ENCODE data around the gene SLC17A9. TPM values are rescaled to one million over a fixed set of nuclear protein-coding genes. Genes with fewer than 3 reads are reported as not detected.
A peak's percentile ranks its signal among the peaks of the same experiment; 100 is the strongest.

The SLC17A9 gene
- total RNA-seq, 2 donors from 2014 or later, result 10.2 to 11.8 TPM

DNA sequence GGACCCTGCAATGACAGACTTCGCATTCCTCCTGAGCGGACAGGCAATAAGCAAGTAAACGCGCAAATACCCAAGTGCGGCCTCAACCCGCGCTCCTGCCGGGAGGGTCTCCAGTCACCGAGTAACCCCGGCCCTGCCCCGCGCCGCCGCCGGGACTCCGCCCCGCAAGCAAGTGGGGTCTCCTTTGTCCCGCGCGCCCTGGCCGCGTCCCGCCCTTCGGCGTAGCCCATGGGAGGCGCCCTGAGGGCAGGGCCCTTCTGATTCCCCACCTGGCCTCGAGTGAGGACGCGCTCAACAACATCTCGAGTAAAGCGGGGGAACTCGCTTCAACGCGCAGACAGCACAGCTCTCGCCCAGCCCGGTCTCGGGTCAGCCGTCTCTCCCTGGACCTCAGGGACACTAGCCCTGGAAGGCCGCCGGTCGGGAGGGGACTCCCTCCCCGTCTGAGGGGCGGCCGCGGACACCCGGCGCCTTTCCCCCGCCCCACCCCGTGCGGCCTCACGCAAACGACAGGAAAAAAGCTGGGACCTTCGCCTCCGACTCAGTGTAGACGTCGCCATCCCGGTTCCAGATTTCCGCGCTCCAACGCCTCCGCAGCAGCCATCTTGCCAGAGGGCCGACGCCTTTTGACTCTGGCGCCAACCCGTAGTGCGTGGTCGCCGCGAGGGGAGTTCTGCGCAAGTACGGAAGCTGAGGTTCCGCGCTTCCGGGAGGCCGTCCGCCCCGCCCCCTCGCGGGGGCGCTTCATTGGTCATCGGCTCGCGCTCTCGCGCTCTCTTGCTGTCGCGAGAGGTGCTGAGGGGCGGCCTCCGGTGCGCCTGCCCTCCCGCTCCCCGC lies 15.0 kb upstream of the SLC17A9 start:
- H3K27me3 Mint-ChIP-seq (ENCODE audit: low read depth), result no peaks in the 10 kb centered on the region
- peak overlapping the region; percentile 93 for H3K27ac Mint-ChIP-seq
- no peaks in the 10 kb centered on the region for H3K9me3 Mint-ChIP-seq
- H3K4me1 Mint-ChIP-seq (ENCODE audit: low read depth), result peaks cover 28% of the 10 kb centered on the region
- H3K4me3 Mint-ChIP-seq, result no peak overlapping the region
- H3K36me3 Mint-ChIP-seq (ENCODE audit: insufficient read depth in 2 of 2), result peaks cover 7 to 11% of the 10 kb centered on the region in 2 donors
- ATAC-seq (replicated peaks in 1 of 2) (peak; percentile 91 to 92), DNase-seq (peak; percentile 97 to 98)

DNA sequence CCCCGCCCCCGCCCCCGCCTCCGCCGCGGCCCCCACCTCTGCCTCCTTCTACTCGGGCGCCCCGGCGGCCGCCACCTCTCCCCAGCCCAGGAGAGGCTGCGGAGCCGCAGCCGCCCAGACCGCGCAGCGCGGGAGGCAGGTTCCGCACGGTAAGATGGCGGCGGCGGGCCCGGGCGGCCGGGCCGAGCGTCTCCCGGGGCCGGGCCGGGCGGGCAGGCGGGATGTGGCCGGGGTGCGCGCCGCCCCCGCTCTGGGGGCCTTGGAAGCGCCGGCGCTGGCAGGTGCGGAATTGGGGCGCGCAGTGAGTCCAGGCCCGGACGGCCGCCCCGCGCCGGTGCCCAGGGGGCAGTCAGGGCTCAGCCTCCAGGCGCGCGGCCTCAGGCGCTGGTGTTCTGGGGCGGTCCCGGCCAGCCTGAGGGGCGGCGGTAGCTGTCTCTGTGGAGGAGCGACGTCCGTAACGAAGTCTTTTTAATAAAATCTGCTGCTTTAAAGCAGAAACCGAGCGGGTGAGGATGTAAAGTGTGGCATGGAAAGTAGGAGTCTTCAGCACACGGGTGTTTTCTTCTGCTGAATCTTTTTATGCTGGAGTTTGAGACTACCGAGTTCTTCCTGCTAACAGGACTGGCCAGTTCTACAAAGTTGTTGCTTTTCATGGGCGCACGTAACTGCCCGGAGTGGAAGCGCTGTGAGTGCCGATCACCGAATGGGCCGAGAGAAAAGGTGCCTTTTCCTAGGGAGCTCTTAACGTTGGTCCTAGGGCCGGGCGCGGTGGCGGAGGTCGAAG lies 14.2 kb upstream of the SLC17A9 start, which contains the start of gene GID8:
Gene GID8 (plus strand): TSS at position 43 of the 784 bp plus-strand sequence. CDS start 3,356 bp downstream, outside the sequence.
- Mint-ChIP-seq H3K27ac (peak within 1 kb of the TSS; percentile 99), H3K36me3 (ENCODE audit: insufficient read depth in 2 of 2) (peaks cover 7 to 16% of the 10 kb centered on the region in 2 donors), H3K4me1 (ENCODE audit: low read depth) (peaks cover 28% of the 10 kb centered on the region), H3K4me3 (peak within 1 kb of the TSS; percentile 91 to 98), H3K9me3 (no peaks in the 10 kb centered on the region), H3K27me3 (ENCODE audit: low read depth) (no peaks in the 10 kb centered on the region)
- DNase-seq (peak; percentile 60 to 68), ATAC-seq (replicated peaks in 1 of 2) (peak; percentile 61 to 65)

DNA sequence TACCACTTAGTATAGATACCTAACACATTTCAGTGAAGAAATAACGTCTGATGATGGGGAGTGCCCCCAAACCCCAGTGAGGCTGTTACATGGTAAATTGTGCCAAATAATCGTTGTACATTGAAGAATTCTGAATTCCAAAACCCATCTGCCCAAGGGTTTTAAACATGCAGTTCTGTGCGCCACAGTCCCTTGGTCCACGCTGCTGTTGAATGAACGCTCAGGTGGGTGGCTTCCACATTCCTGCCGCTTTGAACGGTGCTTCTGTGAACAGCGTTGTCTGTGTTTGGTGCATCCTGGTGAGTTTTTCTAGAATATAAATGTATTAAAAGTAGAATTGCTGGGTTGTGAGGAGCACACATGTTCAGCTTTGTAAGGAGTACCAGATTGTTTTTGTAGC lies 11.6 kb upstream of the SLC17A9 start:
- H3K4me3 Mint-ChIP-seq, result peak overlapping the region; percentile 47 to 91
- peaks cover 11 to 30% of the 10 kb centered on the region in 2 donors for H3K36me3 Mint-ChIP-seq (ENCODE audit: insufficient read depth in 2 of 2)
- H3K4me1 Mint-ChIP-seq (ENCODE audit: low read depth), result peaks cover 28% of the 10 kb centered on the region
- no peaks in the 10 kb centered on the region for H3K27me3 Mint-ChIP-seq (ENCODE audit: low read depth)
- DNase-seq (no peak), ATAC-seq (replicated peaks in 1 of 2) (no peak)
- peak overlapping the region; percentile 50 for H3K27ac Mint-ChIP-seq
- no peaks in the 10 kb centered on the region for H3K9me3 Mint-ChIP-seq

DNA sequence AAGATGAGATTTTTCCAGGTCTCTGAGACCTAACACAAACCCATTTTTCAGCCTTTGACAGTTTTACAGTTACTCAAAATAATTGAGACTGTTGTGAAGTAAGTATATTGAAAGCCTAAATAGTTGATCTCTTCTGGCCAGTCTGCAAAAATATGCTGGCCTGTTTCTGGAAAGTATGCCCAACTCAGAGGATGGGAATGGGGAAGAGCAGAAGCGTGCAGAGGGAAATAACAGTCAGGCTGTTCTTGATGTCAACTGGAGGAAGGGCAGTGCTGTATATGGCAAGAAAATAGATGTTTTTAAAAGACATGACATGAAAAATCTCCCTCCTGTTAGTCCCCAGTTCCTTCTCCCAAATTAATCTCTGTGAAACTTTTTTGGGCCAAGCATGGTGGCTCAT lies 10.7 kb upstream of the SLC17A9 start:
- H3K4me1 Mint-ChIP-seq (ENCODE audit: low read depth), result peaks cover 28% of the 10 kb centered on the region
- H3K36me3 Mint-ChIP-seq (ENCODE audit: insufficient read depth in 2 of 2), result peaks cover 11 to 30% of the 10 kb centered on the region in 2 donors
- peak overlapping the region; percentile 54 for H3K27ac Mint-ChIP-seq

DNA sequence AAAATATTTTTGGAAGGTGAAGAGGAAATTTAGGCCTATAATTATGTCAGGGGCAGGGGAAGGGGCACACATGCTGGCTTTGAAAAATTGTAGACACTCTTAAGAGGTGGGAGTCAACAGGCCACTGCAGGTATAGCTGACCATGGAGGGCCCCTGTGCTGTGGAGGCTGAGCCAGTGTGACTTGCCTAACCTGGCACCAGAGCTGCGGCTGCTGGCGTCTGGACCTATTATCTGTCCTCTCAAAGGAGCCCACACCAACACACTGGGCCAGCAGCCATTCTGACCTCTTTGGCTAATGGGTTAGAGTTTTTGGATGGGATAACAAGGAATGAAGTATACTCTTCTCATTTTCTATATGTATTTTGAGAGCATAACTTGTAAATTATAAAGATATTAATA lies 10.1 kb upstream of the SLC17A9 start:
- Mint-ChIP-seq H3K36me3 (ENCODE audit: insufficient read depth in 2 of 2) (peaks cover 9 to 33% of the 10 kb centered on the region in 2 donors), H3K27ac (peak overlapping the region; percentile 54), H3K9me3 (no peaks in the 10 kb centered on the region), H3K4me3 (no peak overlapping the region), H3K4me1 (ENCODE audit: low read depth) (peaks cover 28% of the 10 kb centered on the region), H3K27me3 (ENCODE audit: low read depth) (no peaks in the 10 kb centered on the region)
- DNase-seq (no peak), ATAC-seq (replicated peaks in 1 of 2) (no peak)

More for the DNA sequence above, 10.7 kb upstream of the SLC17A9 start:
- ATAC-seq (replicated peaks in 1 of 2) (no peak), DNase-seq (no peak)
- Mint-ChIP-seq H3K4me3 (no peak overlapping the region), H3K27me3 (ENCODE audit: low read depth) (no peaks in the 10 kb centered on the region), H3K9me3 (no peaks in the 10 kb centered on the region)

DNA sequence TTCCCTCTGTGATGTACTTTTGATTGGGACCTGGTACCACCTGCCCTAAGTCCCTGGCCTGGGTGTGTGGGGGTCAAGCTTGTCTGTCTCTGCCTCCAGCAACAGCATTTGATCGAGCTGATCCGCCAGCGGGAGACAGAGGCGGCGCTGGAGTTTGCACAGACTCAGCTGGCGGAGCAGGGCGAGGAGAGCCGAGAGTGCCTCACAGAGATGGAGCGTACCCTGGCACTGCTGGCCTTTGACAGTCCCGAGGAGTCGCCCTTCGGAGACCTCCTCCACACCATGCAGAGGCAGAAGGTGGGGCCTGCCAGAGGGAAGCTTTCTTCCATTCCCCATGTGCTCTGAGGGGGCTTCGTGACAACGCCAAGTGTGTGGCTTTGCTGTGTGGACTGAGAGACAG lies 9.1 kb upstream of the SLC17A9 start:
- ATAC-seq (replicated peaks in 1 of 2) (no peak), DNase-seq (no peak)
- peaks cover 28% of the 10 kb centered on the region for H3K4me1 Mint-ChIP-seq (ENCODE audit: low read depth)
- H3K27me3 Mint-ChIP-seq (ENCODE audit: low read depth), result no peaks in the 10 kb centered on the region
- H3K4me3 Mint-ChIP-seq, result no peak overlapping the region
- H3K36me3 Mint-ChIP-seq (ENCODE audit: insufficient read depth in 2 of 2), result peaks cover 8 to 35% of the 10 kb centered on the region in 2 donors
- no peak overlapping the region for H3K27ac Mint-ChIP-seq
- H3K9me3 Mint-ChIP-seq, result no peaks in the 10 kb centered on the region

DNA sequence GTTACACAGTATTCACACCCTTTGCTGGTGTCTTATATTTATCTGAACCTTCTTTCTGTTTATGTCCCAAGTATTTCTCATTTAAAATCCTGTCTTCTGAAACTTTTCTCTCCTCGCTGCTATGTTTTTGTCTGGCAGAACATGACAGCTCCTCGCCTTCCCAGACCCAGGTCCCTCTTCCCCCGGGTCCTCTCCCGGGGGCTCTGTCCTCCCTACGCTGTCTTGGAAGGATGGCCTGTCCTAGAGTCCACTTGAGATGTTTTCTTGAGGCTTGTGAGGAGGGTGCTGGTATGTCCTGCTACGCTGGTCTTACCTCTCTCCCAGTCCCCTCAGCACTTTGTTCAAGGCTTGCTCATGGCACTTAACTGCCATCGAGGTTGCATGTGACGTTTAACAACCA lies 8.3 kb upstream of the SLC17A9 start:
- ATAC-seq (replicated peaks in 1 of 2) (no peak), DNase-seq (no peak)
- H3K27ac Mint-ChIP-seq, result no peak overlapping the region
- H3K36me3 Mint-ChIP-seq (ENCODE audit: insufficient read depth in 2 of 2), result peaks cover 9 to 39% of the 10 kb centered on the region in 2 donors
- no peaks in the 10 kb centered on the region for H3K27me3 Mint-ChIP-seq (ENCODE audit: low read depth)
- peaks cover 22% of the 10 kb centered on the region for H3K4me1 Mint-ChIP-seq (ENCODE audit: low read depth)
- H3K9me3 Mint-ChIP-seq, result no peaks in the 10 kb centered on the region
- H3K4me3 Mint-ChIP-seq, result no peak overlapping the region

DNA sequence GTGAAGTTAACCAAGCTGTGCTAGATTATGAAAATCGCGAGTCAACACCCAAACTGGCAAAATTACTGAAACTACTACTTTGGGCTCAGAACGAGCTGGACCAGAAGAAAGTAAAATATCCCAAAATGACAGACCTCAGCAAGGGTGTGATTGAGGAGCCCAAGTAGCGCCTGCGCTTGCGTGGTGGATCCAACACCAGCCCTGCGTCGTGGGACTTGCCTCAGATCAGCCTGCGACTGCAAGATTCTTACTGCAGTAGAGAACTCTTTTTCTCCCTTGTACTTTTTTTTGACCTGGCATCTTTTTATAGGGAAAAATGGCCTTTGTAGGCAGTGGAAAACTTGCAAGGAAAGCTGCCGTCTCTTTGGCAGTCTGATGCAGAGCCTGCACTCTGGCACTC lies 7.8 kb upstream of the SLC17A9 start:
- H3K9me3 Mint-ChIP-seq, result no peaks in the 10 kb centered on the region
- no peak overlapping the region for H3K4me3 Mint-ChIP-seq
- H3K27me3 Mint-ChIP-seq (ENCODE audit: low read depth), result no peaks in the 10 kb centered on the region
- H3K27ac Mint-ChIP-seq, result peak overlapping the region; percentile 76
- peaks cover 17% of the 10 kb centered on the region for H3K4me1 Mint-ChIP-seq (ENCODE audit: low read depth)
- ATAC-seq (replicated peaks in 1 of 2) (no peak), DNase-seq (no peak)
- peaks cover 11 to 43% of the 10 kb centered on the region in 2 donors for H3K36me3 Mint-ChIP-seq (ENCODE audit: insufficient read depth in 2 of 2)

DNA sequence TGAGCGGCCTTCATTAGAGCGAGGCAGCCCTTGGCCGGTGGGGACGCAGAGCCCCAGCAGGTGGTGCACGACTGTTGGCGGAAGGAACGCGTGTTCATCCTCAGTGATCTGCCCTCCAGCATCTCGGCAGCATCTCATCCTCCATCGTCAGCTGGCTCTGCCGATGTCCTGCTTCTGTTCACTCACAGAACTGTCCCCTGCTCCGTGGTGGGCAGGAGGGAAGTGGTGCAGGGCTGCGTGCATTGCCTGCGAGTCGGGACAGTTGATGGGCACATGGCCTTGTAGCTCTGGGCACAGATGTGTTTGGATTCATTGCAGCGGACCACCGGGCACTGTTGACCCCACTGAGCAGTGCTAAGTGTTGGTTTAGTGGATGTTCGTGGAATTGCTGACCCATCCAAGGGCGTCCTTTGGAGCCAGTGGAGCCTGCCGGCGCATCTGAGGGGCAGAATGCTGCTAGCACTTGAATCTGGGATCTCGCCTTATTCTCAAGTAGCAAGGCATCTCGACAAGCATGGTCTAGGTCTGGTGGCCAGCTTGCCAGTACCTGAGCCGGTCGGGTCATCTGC lies 6.7 kb upstream of the SLC17A9 start:
- H3K27ac Mint-ChIP-seq, result no peak overlapping the region
- H3K4me1 Mint-ChIP-seq (ENCODE audit: low read depth), result peaks cover 6% of the 10 kb centered on the region
- no peaks in the 10 kb centered on the region for H3K27me3 Mint-ChIP-seq (ENCODE audit: low read depth)
- no peak for ATAC-seq (replicated peaks in 1 of 2)
- H3K36me3 Mint-ChIP-seq (ENCODE audit: insufficient read depth in 2 of 2), result peaks cover 15 to 48% of the 10 kb centered on the region in 2 donors
- no peak for DNase-seq
- no peak overlapping the region for H3K4me3 Mint-ChIP-seq
- H3K9me3 Mint-ChIP-seq, result no peaks in the 10 kb centered on the region

DNA sequence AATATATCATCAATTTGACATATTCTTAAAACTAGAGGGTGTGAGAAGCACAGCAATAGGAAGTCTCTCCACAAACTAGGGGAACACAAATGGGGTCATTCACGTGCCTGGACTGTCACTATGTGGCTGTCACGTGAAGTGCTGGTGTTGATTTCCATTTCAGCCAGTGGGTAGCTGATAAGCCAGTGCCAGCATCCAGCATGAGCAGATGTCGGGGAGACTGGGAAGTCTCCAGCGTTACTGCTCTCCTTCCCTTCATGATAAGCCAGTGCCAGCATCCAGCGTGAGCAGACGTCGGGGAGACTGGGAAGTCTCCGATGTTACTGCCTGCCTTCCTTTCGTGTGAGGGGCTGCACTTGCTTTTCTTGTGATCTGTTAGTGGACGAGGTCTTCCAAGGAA lies 5.6 kb upstream of the SLC17A9 start:
- Mint-ChIP-seq H3K27me3 (ENCODE audit: low read depth) (no peaks in the 10 kb centered on the region), H3K9me3 (no peaks in the 10 kb centered on the region), H3K36me3 (ENCODE audit: insufficient read depth in 2 of 2) (peaks cover 14 to 42% of the 10 kb centered on the region in 2 donors), H3K27ac (peak overlapping the region; percentile 61), H3K4me1 (ENCODE audit: low read depth) (peaks cover 8% of the 10 kb centered on the region), H3K4me3 (no peak overlapping the region)
- DNase-seq (no peak), ATAC-seq (replicated peaks in 1 of 2) (no peak)

DNA sequence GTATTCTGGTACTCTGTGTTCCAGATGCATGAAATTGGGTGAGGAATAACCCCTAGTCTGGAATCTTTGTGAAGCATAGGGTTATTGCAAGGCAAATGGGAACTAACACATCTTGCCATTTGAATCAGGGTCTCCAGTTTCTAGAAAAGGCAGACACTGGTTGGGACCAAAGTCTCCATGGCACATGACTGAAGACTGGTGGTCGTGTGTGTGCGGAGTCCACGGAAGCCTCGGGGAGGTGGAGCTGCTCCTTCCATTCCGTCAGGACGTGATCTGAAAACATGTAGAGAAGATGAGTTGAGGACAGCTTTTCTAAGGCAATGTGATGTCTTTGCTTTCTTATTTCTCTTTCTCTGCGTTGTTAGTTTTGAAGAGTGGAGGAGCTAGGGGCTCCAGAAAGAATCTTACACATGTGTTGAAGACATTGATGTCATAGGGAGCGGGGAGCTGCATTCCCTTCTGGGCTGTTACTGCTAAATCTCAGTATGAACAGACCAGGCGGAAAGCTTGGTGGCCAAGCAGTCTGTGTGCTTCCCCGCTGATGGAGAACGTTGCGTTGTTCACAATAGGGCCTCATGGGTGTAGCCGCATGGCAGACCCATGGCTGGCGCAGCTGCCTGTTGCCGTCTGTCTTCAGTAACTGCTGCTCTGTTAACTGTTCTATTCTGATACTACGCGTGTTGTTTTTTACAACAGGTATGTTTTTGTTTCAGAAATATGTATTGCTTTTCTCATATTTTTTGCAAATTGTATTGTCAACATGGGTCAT lies 4.8 kb upstream of the SLC17A9 start:
- H3K27ac Mint-ChIP-seq, result peak overlapping the region; percentile 61
- no peaks in the 10 kb centered on the region for H3K27me3 Mint-ChIP-seq (ENCODE audit: low read depth)
- H3K4me3 Mint-ChIP-seq, result no peak overlapping the region
- no peaks in the 10 kb centered on the region for H3K9me3 Mint-ChIP-seq
- no peak for DNase-seq
- no peak for ATAC-seq (replicated peaks in 1 of 2)
- peaks cover 14 to 42% of the 10 kb centered on the region in 2 donors for H3K36me3 Mint-ChIP-seq (ENCODE audit: insufficient read depth in 2 of 2)
- H3K4me1 Mint-ChIP-seq (ENCODE audit: low read depth), result peaks cover 12% of the 10 kb centered on the region

DNA sequence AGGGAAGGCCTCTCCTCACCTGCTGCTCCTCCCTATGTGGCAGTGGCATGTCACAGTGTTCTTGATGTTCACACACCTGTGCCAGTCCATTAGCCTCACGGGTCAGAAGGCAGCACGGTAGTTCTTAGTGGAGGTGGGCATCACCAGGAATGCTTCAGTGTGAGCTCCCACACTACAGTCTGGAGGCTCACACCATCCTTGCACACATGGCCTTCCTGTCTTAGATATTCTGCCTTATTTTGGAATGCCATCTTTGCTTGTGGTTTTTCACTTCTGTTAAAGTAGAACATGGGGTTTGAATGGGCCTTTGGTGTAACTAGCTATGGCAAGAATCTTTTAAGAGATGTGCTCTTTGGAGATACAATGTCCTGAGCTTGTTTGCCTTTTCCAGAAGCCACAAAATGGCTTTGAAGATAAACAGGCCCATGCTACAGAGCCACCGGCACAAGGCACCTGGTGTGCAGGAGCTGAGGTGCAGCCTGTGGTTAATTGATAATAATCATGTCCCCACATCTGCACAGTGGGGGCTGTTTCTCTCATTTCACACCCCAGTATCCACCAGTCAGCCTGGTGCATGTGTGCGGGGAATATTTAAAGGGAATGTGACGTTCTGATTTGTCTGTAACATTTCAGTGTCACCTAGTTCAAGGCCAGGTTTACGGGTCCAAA lies 3.2 kb upstream of the SLC17A9 start:
- no peak for DNase-seq
- Mint-ChIP-seq H3K36me3 (ENCODE audit: insufficient read depth in 2 of 2) (peaks cover 14 to 35% of the 10 kb centered on the region in 2 donors), H3K4me1 (ENCODE audit: low read depth) (peaks cover 21% of the 10 kb centered on the region), H3K27me3 (ENCODE audit: low read depth) (no peaks in the 10 kb centered on the region), H3K4me3 (no peak overlapping the region), H3K9me3 (no peaks in the 10 kb centered on the region), H3K27ac (no peak overlapping the region)
- no peak for ATAC-seq (replicated peaks in 1 of 2)
